ENCODE data around the gene ITGAE.

Gene ITGAE

DNA sequence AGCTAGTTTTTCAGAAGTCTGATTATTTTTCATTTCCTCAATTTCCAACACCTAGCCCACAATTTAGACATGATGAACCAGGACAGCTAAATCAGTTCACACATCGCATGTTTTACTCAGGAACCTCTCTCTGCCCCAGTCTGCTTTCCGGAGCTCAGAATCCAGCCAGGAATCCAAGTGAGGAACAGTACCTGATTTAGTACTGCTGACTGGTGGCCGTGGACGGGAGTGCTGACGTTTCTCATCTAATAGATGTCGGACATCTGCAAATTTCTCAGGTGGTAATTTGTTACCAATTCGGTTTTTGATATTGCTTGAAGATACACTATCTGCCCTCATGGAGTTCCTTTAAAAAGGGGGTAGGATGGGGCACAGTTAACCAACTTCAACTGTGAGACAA is 14.9 kb upstream of the ITGAE start:
- TF ChIP-seq, protein P1, sequence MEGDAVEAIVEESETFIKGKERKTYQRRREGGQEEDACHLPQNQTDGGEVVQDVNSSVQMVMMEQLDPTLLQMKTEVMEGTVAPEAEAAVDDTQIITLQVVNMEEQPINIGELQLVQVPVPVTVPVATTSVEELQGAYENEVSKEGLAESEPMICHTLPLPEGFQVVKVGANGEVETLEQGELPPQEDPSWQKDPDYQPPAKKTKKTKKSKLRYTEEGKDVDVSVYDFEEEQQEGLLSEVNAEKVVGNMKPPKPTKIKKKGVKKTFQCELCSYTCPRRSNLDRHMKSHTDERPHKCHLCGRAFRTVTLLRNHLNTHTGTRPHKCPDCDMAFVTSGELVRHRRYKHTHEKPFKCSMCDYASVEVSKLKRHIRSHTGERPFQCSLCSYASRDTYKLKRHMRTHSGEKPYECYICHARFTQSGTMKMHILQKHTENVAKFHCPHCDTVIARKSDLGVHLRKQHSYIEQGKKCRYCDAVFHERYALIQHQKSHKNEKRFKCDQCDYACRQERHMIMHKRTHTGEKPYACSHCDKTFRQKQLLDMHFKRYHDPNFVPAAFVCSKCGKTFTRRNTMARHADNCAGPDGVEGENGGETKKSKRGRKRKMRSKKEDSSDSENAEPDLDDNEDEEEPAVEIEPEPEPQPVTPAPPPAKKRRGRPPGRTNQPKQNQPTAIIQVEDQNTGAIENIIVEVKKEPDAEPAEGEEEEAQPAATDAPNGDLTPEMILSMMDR (IDR thresholded peaks at IDR 0.05; ENCODE audit: low read depth, low read length) = no peak
- H3K4me3 ChIP-seq (ENCODE audit: low read depth, low read length) = no peak overlapping the region

DNA sequence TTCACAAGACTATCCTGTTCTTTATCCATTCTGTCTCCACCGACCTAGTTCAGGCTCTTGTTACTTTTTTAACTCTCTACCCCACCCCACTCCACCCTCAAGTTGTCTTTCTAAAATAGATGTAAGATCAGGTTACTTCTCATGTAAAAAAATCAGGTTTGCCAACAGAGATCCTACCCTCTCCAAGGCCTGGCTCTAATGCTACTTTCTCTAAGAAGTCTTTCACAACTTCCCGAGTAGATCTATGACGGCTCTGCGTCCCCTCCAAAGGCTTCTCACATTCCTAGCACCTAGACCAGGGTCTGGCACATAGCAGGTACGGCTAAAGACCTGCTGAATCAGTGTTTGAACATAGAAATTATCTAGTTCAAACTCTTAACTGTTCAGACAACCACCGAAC is 14.1 kb upstream of the ITGAE start:
- TF ChIP-seq, protein P1 (IDR thresholded peaks at IDR 0.05; ENCODE audit: low read depth, low read length) = no peak
- H3K4me3 ChIP-seq (ENCODE audit: low read depth, low read length) = no peak overlapping the region

DNA sequence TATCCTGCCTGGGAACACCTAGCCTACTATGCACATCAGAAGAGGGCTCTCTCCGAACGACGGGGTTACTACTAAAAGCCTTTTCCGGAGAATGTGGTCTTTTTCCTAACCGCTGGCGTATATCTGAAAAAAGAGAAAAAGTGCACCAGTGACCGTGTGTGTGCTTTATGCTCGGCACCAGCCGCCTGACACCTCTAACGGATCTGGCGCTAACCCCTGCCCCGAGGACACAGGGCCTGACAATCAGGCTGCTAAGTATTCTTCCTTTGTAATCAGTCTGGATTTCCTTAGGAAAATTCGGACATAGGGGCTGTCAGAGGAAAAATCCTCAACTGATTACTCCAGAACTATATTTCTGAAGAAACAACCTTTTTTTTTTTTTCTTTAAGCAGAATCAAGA is 13.4 kb upstream of the ITGAE start:
- TF ChIP-seq, protein P1 (IDR thresholded peaks at IDR 0.05; ENCODE audit: low read depth, low read length) = no peak

DNA sequence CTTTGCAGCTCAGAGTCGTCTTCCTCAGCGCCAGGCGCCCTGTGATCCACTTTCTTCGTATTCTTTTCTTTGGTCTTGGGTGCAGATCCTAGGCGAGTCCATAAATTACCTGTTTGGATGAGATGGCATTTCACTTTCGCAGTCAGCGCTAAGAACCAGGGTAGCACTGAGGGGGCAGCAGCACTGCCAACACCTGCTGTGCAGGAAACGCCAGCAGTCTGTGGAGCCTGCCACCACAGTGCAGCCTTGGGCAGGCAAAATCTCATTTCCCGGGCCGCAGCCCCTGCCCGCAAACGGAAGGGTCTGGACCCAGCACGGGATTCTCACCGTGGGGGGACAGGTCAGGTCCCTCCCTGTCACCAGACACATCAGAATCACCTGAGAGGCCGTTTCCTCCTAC is 12.2 kb upstream of the ITGAE start:
- TF ChIP-seq, protein P1 (IDR thresholded peaks at IDR 0.05; ENCODE audit: low read depth, low read length) = no peak
- H3K4me3 ChIP-seq (ENCODE audit: low read depth, low read length) = no peak overlapping the region

More for the DNA sequence above, 13.4 kb upstream of the ITGAE start:
- no peak overlapping the region for H3K4me3 ChIP-seq (ENCODE audit: low read depth, low read length)

DNA sequence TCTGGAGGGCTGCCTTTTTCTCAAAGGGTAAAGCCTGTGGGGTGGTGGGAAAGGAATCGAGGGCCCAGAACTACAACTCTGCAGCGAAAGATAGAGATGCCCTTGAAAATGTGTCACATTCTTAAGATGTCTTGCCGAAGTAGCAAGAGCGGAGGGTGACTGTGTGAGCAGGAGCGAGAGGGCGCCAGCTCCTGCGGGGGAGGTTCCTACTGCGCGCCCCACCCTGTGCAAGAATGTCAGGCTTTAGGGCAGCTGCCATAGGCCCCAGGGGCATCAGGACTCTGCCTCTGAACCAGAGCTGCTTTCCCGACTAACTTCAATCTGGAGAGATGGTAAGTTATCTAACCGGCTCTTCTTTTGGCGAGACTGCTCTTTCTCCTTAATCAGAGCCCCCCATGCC is 11.8 kb upstream of the ITGAE start:
- H3K4me3 ChIP-seq (ENCODE audit: low read depth, low read length) = no peak overlapping the region
- TF ChIP-seq, protein P1 (IDR thresholded peaks at IDR 0.05; ENCODE audit: low read depth, low read length) = no peak

DNA sequence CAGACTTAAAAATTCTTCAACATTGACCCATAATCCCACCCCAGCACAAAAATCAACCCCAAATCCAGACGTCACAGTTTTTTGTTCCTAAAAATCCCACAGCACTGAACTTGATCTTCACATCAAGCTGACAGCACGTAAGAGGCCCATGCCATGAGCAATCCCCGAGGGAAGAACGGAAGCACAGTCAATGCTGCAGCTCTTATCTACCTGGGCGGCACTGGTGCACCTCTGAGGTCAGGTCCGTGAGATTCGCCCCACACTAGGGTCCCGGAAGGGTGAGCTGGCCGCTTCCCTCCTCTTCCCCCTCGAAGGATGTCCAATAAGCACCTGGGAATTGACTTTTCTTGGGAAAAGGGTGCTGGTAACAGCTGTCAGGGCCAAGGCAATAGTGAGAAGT is 11.3 kb upstream of the ITGAE start:
- TF ChIP-seq, protein P1 (IDR thresholded peaks at IDR 0.05; ENCODE audit: low read depth, low read length) = no peak
- no peak overlapping the region for H3K4me3 ChIP-seq (ENCODE audit: low read depth, low read length)

DNA sequence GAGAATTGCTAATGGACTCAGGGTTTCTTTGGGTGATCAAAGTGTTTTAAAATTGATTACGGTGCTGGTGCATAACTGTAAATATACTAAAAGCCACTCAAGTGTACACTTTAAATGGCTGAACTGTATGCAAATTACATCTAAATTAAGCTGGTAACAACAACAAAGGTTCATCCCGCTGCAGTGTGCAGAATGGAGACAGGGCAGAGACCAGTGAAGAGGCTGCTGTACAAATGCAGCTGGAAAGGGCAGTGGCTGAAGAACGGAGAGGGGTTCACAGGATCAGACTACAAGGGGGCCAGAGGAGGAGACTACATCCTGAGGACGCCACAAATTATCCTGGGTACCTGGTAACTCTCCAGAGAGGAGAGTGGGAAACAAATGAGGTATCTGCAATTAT is 9.0 kb upstream of the ITGAE start:
- no peak overlapping the region for H3K4me3 ChIP-seq (ENCODE audit: low read depth, low read length)
- TF ChIP-seq, protein P1 (IDR thresholded peaks at IDR 0.05; ENCODE audit: low read depth, low read length) = no peak

Data from WI38 (cell line).